GM12873 (cell line): ENCODE measurements around the gene GREB1.

Experiments
- TF ChIP-seq, protein P1 (sequence below): IDR thresholded peaks from 2 replicates; pipeline ENCODE4 v1.5.1; 2012; ENCODE audit warnings: low read depth, mild to moderate bottlenecking, moderate library complexity, low read length, control low read depth; ENCODE audit not compliant: insufficient read depth; ENCODE audit errors: missing control alignments

Gene GREB1

DNA sequence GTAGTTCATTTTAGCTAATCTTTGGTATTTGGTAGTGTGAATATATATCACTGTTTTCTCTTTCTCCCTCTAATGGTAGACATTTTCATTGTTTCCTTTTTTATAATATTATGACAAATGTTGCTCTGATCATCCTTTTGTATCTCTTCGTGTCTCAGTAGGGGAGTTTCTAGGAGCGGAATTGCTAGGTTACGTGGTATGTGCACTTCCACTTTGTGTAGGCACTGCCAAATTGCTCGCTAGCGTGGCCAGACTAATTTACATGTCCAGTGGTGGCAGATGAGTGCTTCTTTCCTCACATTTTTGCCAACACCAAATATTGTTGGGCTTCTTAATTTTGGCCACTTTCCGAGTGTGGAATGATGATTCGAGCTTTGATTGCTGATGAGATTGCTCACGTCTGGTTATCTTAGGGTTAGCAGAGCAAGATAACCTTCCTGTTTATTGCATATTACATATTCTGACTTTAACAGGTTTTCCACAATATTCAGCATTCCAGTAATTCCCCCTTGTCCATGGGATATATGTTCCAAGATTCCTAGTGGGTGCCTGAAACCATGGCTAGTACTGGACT, 30.4 kb upstream of the GREB1 start:
- TF ChIP-seq, protein P1, sequence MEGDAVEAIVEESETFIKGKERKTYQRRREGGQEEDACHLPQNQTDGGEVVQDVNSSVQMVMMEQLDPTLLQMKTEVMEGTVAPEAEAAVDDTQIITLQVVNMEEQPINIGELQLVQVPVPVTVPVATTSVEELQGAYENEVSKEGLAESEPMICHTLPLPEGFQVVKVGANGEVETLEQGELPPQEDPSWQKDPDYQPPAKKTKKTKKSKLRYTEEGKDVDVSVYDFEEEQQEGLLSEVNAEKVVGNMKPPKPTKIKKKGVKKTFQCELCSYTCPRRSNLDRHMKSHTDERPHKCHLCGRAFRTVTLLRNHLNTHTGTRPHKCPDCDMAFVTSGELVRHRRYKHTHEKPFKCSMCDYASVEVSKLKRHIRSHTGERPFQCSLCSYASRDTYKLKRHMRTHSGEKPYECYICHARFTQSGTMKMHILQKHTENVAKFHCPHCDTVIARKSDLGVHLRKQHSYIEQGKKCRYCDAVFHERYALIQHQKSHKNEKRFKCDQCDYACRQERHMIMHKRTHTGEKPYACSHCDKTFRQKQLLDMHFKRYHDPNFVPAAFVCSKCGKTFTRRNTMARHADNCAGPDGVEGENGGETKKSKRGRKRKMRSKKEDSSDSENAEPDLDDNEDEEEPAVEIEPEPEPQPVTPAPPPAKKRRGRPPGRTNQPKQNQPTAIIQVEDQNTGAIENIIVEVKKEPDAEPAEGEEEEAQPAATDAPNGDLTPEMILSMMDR: no peak

DNA sequence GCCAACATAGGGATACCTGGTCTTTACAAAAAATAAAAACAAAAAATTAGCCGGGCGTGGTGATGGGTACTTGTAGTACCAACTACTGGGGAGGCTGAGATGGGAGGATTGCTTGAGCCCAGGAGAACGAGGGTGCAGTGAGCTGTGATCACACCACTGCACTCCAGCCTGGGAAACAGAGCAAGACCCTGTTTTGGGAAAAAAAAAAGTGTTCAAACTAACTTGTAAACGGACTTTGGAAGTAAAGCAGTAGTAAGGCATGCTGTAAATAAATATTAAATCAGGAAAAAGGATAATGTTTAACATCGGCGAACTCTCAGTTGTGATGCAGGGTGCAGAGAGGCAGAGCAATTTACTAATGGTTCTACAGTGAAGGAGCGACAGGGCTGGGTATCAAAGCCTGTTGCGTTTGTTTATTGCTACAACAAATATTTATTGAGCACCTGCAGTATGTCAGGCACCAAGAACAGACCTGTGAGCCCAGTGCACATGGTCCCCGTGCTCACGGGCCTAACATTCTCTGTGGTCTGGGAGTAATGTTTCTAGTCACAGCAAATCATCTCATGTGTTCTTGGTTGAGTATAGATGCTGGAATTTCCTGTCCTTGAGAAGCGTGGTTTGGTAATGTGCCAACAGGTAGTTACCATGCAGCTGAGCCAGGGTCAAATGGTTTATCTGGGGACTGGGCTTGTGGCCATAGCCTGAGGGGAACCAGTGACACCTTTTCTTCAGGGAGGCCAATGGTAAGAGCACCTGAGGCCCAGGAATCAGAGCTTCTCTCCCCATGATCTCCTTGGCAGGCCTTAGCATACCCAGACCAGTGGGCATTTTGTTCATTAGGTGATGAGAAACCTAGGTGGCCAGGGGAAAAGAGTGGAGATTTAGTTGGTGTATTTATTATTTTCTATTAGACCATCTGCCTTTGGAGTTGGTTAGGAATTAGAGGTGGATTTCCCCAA, 27.9 kb upstream of the GREB1 start:
- TF ChIP-seq, protein P1: no peak

DNA sequence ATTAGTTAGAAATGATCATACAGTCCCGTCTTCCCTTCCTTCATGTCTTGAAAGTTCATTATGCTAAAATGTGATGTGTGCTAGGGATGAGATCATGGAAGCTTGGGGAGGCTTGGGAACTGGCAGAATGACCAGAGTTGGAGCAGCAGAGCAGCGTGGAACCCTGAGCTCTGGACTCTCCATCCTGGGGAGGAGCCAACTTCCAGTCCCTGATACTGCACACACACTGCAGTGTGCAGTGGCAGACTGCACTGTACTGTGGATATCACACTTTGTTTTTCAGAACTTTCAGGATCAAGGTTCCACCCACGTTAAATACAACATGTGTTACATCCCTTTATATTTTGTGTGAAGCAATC, 27.3 kb upstream of the GREB1 start:
- TF ChIP-seq, protein P1: no peak

DNA sequence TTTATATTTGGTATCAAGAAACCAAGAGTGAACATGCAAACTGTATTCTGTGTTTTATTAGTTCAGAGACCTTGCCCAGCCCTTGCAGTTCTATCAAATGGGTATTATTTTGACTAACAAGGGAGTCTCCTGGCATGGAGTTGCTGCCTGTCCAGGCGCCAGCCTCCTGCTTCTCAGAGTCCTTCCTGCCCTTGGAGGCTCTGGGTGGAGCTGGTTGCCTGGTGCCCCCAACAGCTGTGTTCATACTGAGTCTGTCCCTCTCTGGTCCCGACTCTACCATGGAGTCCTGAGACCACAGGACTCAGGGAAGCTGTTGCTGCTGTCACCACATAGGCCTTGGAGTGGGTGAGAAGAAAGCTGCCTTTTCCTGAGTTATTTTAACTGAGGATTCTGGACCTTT, 26.3 kb upstream of the GREB1 start:
- TF ChIP-seq, protein P1: no peak

DNA sequence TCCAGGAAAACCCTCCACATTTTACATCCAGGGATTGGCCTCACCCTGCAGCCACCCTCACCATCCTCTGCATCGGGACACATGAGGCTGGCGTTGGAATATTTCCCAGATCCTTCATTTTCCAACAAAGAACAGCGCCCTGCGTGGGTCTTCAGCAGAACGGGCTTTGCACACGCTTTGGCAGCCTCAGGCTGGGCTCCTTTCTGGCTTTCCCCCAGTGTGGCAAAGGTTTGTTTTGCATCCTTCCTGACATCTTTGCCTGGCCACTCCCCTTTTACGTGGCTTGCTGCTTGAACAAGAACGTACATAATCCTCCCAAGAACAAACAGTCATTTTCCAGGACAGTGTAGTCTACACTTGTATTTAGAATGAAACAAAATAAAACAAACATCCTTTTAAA, 25.6 kb upstream of the GREB1 start:
- TF ChIP-seq, protein P1: no peak

DNA sequence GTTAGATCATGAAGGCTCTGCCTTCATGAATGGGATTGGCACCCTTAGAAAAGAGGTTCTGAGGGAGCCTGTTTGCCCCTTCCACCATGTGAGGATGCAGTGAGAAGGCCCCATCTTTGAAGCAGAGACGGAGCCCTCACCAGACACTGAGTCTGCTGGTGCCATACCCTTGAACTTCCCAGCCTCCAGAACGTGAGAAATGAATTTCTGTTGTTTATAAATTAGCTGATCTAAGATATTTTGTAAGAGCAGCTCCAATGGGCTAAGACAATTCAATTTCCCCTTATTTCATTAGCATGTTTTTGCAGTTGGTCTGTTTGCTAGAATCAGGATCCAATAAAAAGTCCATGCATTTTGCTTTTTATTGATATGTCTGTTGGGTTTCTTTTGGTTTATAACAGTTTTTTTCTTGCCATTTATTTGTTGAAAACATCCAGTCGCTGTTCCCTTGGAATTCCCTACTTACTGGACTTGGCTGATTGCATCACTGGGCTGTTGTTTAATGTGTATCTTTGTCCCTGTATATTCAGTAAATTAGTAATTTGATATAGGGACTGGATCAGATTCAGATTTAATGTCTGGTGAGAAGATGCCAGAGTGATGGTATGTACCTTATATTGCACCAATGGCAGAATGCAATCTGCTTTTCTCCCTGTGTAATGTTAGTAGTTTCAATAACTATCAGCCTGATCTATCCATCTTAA, 24.0 kb upstream of the GREB1 start:
- TF ChIP-seq, protein P1: no peak

DNA sequence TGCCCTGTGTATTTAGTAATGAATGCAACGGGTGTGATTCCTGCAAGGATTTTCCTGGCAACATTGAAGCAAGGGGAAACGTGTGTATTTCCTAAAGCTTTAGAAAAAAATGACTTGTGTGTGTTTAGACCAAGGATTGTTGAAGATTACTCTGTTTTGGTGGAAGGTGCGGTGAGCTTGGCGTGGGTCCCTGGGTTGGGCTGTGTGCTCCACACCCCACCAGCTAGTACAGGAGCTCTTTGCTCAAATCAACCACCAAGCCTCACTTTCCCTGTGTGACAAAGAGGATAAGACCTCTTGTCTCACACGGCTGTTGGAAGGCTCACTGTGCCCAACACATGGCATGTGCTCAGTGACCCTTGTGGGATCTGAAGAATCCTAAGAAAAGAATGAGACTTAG, 21.4 kb upstream of the GREB1 start:
- TF ChIP-seq, protein P1: no peak
